ENCODE measurements around the gene CXCL14.

The CXCL14 gene

DNA sequence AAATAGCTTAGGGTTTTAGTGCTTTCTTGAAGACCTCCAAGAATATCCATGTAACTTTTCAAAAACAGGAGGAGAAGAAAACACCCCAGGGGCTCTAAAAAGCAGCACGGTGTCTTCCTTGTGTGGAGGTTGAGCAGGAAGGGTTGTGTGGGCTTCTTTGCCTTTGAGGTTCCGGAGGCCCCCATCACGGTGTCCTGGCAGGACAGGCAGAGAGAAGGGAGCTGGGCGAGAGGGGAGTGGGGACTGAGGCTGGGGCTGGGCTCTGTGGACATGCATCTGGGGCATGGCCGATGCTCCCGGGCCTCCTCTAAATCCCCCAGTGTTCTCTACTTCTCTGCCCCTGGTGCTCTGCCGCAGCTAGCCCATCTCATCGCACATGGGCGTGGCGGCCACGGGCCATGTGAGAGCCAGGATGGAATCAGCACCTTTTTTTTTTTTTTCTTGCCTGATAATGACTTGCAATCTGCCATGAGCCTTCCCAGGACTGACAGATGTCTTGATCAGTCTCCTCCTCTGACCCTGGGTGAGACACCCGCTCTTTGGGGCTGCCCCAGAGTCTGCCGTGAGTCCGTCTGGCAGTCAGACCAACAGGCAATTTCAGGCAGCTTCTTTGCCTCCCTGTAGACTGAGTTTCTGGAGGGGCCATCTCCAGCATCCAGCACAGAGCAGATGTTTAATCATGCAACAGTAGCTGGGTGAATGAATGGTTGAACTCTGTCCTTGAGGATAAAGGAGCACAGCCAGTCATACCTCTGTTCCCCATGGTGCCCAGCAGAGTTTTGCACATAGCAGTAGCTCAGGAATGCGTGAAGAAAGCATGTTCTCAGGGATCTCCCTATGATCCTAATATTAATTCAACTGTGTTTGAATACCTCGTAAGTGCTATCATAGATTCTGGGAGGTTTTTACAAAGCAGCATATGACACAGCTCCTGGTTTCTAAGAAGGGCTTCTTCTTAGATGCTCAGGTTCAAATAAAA lies 12.1 kb downstream of the CXCL14 start:
- TF ChIP-seq, protein P1, sequence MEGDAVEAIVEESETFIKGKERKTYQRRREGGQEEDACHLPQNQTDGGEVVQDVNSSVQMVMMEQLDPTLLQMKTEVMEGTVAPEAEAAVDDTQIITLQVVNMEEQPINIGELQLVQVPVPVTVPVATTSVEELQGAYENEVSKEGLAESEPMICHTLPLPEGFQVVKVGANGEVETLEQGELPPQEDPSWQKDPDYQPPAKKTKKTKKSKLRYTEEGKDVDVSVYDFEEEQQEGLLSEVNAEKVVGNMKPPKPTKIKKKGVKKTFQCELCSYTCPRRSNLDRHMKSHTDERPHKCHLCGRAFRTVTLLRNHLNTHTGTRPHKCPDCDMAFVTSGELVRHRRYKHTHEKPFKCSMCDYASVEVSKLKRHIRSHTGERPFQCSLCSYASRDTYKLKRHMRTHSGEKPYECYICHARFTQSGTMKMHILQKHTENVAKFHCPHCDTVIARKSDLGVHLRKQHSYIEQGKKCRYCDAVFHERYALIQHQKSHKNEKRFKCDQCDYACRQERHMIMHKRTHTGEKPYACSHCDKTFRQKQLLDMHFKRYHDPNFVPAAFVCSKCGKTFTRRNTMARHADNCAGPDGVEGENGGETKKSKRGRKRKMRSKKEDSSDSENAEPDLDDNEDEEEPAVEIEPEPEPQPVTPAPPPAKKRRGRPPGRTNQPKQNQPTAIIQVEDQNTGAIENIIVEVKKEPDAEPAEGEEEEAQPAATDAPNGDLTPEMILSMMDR (IDR thresholded peaks at IDR 0.05; ENCODE audit: low read depth, low read length) = no peak
- H3K4me3 ChIP-seq (replicated peaks in 1 of 2; ENCODE audit: low read depth in 2 of 2, low read length in 2 of 2) = no peak overlapping the region
- DNase-seq (ENCODE audit: low read depth in 2 of 2) = no peak

DNA sequence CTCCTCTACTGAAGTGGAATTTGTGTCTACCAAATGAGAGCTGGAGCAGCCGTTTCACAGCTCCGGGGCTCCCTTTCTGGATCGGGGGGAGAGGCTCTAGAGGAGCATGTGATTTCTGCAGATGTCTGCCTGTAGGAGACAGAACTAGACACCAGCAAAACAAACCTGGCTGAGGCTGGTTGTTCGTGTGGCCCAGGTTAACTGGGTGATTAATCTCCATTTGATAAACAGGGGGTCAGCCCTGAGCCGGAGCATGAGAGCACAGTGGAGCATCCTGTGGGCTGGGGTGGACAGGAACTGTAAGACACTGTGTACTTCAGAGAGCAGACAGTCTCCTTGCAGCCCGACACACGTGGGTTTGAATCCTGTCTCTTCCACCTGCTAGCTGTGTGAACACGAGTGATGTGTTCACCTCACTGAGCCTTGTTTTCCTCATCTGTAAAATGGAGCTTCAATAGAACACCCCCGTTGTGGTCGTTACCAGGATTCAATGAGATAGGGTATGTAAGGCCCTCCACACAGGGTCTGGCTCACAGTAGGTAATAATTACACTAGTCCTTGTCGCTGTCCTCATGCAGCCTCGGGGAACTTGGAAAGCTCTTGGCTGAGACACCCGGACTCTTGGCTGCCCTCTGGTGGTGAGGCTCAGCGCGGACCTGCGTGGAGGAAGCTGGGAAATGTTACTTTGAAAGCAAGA lies 12.9 kb downstream of the CXCL14 start:
- H3K4me3 ChIP-seq (replicated peaks in 1 of 2; ENCODE audit: low read depth in 2 of 2, low read length in 2 of 2) = no peak overlapping the region
- TF ChIP-seq, protein P1 (IDR thresholded peaks at IDR 0.05; ENCODE audit: low read depth, low read length) = peak; percentile 98
- peak; percentile 66 to 69 for DNase-seq (ENCODE audit: low read depth in 2 of 2)

DNA sequence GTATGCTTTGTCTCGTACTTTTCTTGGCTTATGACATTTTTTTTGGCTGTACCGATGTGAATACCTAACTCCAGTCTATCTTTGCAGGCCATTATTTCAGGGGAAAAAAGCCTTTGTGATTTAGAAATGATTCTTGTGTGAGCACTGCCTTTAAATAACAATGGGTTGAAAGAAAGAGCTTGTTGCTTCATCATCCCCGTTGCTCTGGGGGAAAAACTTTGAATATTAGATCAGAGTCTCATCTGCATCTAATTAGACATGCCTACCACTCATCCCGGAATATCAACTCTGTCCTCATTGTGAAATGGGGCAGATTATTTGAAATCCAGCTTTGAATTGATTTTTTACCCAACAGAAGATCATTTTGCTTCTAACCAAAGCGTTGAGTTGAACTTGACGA lies 13.5 kb downstream of the CXCL14 start:
- TF ChIP-seq, protein P1 (IDR thresholded peaks at IDR 0.05; ENCODE audit: low read depth, low read length) = no peak
- no peak for DNase-seq (ENCODE audit: low read depth in 2 of 2)
- no peak overlapping the region for H3K4me3 ChIP-seq (replicated peaks in 1 of 2; ENCODE audit: low read depth in 2 of 2, low read length in 2 of 2)

DNA sequence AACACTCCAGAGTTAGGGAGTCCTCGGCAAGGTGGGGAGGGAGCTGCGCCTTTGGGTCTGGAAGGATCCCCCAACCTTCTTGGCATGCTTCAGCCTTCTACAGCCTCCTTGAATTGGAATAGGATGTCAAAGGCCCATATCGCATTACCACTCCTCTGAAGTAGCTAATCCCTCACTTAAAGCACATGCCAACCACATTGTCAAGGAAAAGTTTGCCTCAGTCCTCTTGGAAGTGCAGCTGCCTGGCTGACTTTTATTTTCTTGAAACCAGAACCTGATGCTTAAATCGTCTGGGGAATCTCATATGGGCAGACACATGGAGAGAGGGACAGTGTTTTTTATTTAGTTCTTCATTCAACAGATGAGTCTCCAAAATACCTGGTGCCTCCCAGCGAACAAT lies 14.5 kb downstream of the CXCL14 start:
- no peak for DNase-seq (ENCODE audit: low read depth in 2 of 2)
- no peak overlapping the region for H3K4me3 ChIP-seq (replicated peaks in 1 of 2; ENCODE audit: low read depth in 2 of 2, low read length in 2 of 2)
- TF ChIP-seq, protein P1 (IDR thresholded peaks at IDR 0.05; ENCODE audit: low read depth, low read length) = no peak

DNA sequence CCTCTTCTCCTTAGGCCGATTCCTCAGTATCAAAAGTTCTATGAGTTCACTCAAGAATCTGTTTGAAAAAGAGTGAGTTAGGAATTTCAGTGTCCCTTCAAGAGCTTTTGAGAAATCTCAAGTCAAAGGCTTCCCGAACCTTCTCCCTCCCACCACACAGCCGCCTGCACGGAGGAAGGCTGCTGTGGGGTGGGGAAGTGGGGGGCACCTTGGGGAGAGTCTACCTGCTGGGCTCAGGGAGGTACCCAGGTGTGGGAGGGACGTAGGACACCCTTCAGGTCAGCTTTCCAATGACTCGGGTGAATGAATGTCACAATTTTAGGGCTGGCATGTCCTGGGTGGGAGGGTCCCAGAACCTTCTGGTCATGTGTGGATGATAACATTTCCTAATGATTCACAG lies 17.5 kb downstream of the CXCL14 start:
- H3K4me3 ChIP-seq (replicated peaks in 1 of 2; ENCODE audit: low read depth in 2 of 2, low read length in 2 of 2) = no peak overlapping the region
- DNase-seq (ENCODE audit: low read depth in 2 of 2) = no peak
- TF ChIP-seq, protein P1 (IDR thresholded peaks at IDR 0.05; ENCODE audit: low read depth, low read length) = no peak

DNA sequence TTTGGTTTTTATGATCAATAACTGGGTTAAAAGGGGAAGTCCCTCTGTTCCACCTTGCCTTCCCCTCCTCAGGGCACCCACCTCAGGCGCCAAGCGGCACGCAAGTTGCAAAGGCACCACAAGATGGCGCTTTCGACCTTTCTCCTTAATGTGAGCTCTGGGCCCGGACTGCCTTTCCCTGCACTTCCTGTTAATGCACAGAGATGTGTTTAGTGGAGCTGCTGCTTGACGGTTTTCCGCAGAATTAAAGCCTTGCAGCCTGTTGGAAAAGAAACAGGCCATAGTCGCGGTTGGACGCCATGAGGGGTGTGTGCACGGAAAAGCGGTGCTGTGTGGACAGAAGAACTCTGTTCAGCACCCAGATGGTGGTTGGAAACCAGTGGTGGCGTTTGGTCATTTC lies 17.9 kb downstream of the CXCL14 start:
- TF ChIP-seq, protein P1 (IDR thresholded peaks at IDR 0.05; ENCODE audit: low read depth, low read length) = peak; percentile 89
- H3K4me3 ChIP-seq (replicated peaks in 1 of 2; ENCODE audit: low read depth in 2 of 2, low read length in 2 of 2) = no peak overlapping the region
- peak; percentile 76 to 79 for DNase-seq (ENCODE audit: low read depth in 2 of 2)
